HUES6 (cell line): ENCODE results near the gene CNTNAP2.
A peak's percentile ranks its signal among the peaks of the same experiment; 100 is the strongest.
"Not testable (repeated sequence)": the region's sequence is repeated elsewhere in the genome, so short reads cannot be mapped to it uniquely, and the experiment has no call there.

Experiments
- H3K27ac ChIP-seq: 2 replicates; pipeline ENCODE4 v1.7.0; 2013; ENCODE audit warnings: low read depth, mild to moderate bottlenecking, low read length, inconsistent platforms
- H3K27me3 ChIP-seq: 2 replicates; pipeline ENCODE4 v1.6.1; 2013; ENCODE audit warnings: low read length; ENCODE audit not compliant: control insufficient read depth, insufficient read depth
- H3K36me3 ChIP-seq: 2 replicates; pipeline ENCODE4 v1.6.1; 2013; ENCODE audit warnings: low read length; ENCODE audit not compliant: control insufficient read depth, insufficient read depth
- H3K4me1 ChIP-seq: 2 replicates; pipeline ENCODE4 v1.6.1; 2013; ENCODE audit warnings: low read length; ENCODE audit not compliant: control insufficient read depth, insufficient read depth
- H3K4me3 ChIP-seq: 2 replicates; pipeline ENCODE4 v1.5.1; 2013; ENCODE audit warnings: low read depth, low read length
- H3K9ac ChIP-seq: one replicate; pipeline ENCODE4 v1.6.1; 2013; ENCODE audit warnings: mild to moderate bottlenecking, low read length
- H3K9me3 ChIP-seq: 2 replicates; pipeline ENCODE4 v1.6.1; 2013; ENCODE audit warnings: low read depth, low read length; ENCODE audit not compliant: control insufficient read depth, insufficient read depth

Gene CNTNAP2

GRCh38 chr7:148298768-148299167 is 2182.2 kb downstream of the CNTNAP2 start:
- H3K9ac ChIP-seq, H3K4me1 ChIP-seq, H3K4me3 ChIP-seq, H3K36me3 ChIP-seq, H3K27ac ChIP-seq, H3K27me3 ChIP-seq, H3K9me3 ChIP-seq: not testable (repeated sequence)

GRCh38 chr7:148299350-148300276 is 2183.0 kb downstream of the CNTNAP2 start:
- H3K4me1 ChIP-seq: peaks cover 12% of the 10 kb centered on the region
- H3K9me3 ChIP-seq: no peaks in the 10 kb centered on the region; the same call in 1 of the 2 replicates
- H3K36me3 ChIP-seq: no peaks in the 10 kb centered on the region
- H3K27me3 ChIP-seq: no peaks in the 10 kb centered on the region
- H3K27ac ChIP-seq: no peak overlapping the region
- peak overlapping the region; percentile 26 for H3K9ac ChIP-seq
- no peak overlapping the region for H3K4me3 ChIP-seq

GRCh38 chr7:148302436-148302835 is 2185.8 kb downstream of the CNTNAP2 start:
- H3K4me1 ChIP-seq: peaks cover 14% of the 10 kb centered on the region

GRCh38 chr7:148303295-148304082 is 2186.9 kb downstream of the CNTNAP2 start:
- Histone ChIP-seq H3K4me1 (peaks cover 14% of the 10 kb centered on the region), H3K36me3 (no peaks in the 10 kb centered on the region), H3K27ac (no peak overlapping the region), H3K9me3 (no peaks in the 10 kb centered on the region; the same call in 1 of the 2 replicates), H3K4me3 (no peak overlapping the region), H3K27me3 (no peaks in the 10 kb centered on the region), H3K9ac (no peak overlapping the region)

More at GRCh38 chr7:148302436-148302835, 2185.8 kb downstream of the CNTNAP2 start:
- H3K9me3 ChIP-seq, H3K4me3 ChIP-seq, H3K36me3 ChIP-seq, H3K9ac ChIP-seq, H3K27me3 ChIP-seq, H3K27ac ChIP-seq: not testable (repeated sequence)

GRCh38 chr7:148304083-148304335 is 2187.4 kb downstream of the CNTNAP2 start:
- Histone ChIP-seq H3K4me3 (no peak overlapping the region), H3K9me3 (no peaks in the 10 kb centered on the region; the same call in 1 of the 2 replicates), H3K9ac (no peak overlapping the region), H3K27ac (no peak overlapping the region), H3K36me3 (no peaks in the 10 kb centered on the region), H3K27me3 (no peaks in the 10 kb centered on the region), H3K4me1 (peaks cover 14% of the 10 kb centered on the region)

GRCh38 chr7:148304456-148304855 is 2187.9 kb downstream of the CNTNAP2 start:
- H3K9me3 ChIP-seq: no peaks in the 10 kb centered on the region; the same call in 1 of the 2 replicates
- H3K27ac ChIP-seq: no peak overlapping the region
- H3K4me1 ChIP-seq: peaks cover 11% of the 10 kb centered on the region
- H3K36me3 ChIP-seq: no peaks in the 10 kb centered on the region
- H3K4me3 ChIP-seq: no peak overlapping the region
- H3K27me3 ChIP-seq: no peaks in the 10 kb centered on the region
- no peak overlapping the region for H3K9ac ChIP-seq

DNA sequence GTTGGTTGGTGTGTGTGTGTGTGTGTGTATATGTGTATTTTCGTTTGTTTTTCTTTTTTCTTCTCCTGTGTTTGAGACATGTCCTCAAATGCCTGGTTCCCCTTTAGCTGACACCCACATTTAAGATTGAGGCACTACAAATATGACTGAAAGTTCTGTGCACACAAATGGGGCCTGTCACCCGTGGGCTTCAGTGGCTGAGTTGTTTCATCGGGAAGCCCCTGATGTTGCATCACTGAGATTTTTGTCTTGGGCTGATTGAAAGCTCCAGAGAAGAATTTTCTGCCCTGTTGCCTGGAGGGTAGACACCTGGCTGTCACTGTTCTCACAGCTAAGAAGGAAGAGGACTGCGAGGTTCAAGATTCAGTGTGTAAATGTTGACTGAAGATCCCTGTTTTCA is 2190.2 kb downstream of the CNTNAP2 start:
- Histone ChIP-seq H3K27me3 (no peaks in the 10 kb centered on the region), H3K9me3 (no peaks in the 10 kb centered on the region; the same call in 1 of the 2 replicates)

GRCh38 chr7:148318102-148318811 is 2201.7 kb downstream of the CNTNAP2 start:
- Histone ChIP-seq H3K27ac (peak overlapping the region; percentile 72; the same call in 1 of the 2 replicates), H3K9ac (peak overlapping the region; percentile 76), H3K4me3 (no peak overlapping the region; the same call in 1 of the 2 replicates), H3K27me3 (no peaks in the 10 kb centered on the region), H3K4me1 (peaks cover 33% of the 10 kb centered on the region), H3K36me3 (no peaks in the 10 kb centered on the region), H3K9me3 (peaks cover 11% of the 10 kb centered on the region)

More for the DNA sequence above, 2190.2 kb downstream of the CNTNAP2 start:
- no peak overlapping the region for H3K9ac ChIP-seq
- no peak overlapping the region for H3K27ac ChIP-seq
- H3K36me3 ChIP-seq: no peaks in the 10 kb centered on the region
- H3K4me1 ChIP-seq: peaks cover 8% of the 10 kb centered on the region
- H3K4me3 ChIP-seq: no peak overlapping the region

- H3K36me3 ChIP-seq: no peaks in the 10 kb centered on the region
- H3K4me1 ChIP-seq: peaks cover 33% of the 10 kb centered on the region
- no peaks in the 10 kb centered on the region for H3K27me3 ChIP-seq
- H3K9ac ChIP-seq: peak overlapping the region; percentile 76
- peaks cover 10% of the 10 kb centered on the region for H3K9me3 ChIP-seq
- no peak overlapping the region for H3K4me3 ChIP-seq
- H3K27ac ChIP-seq: peak overlapping the region; percentile 72; the same call in 1 of the 2 replicates
Observed at GRCh38 chr7:148318838-148319237, 2202.2 kb downstream of the CNTNAP2 start.

DNA sequence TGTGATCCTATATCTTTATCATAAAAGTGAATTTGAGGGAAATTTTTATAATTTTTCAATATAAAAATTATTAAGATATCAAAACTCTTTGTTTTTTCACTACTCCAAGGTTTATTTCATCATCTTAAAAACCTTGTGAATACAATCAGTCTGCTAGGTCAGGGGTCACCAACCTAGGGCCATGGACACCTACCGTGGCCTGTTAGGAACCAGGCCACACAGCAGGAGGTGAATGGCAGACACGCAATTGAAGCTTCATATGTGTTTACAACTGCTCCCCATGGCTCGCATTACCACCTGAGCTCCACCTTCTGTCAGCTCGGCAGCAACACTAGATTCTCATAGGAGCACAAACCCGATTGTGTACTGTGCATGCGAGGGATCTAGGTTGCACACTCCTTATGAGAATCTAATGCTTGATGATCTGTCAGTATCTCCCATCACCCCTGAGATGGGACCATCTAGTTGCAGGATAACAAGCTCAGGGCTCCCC is 2202.8 kb downstream of the CNTNAP2 start:
- Histone ChIP-seq H3K4me1 (peaks cover 33% of the 10 kb centered on the region), H3K4me3 (no peak overlapping the region), H3K9ac (no peak overlapping the region), H3K27ac (no peak overlapping the region; the same call in 1 of the 2 replicates), H3K9me3 (peaks cover 9% of the 10 kb centered on the region), H3K27me3 (no peaks in the 10 kb centered on the region), H3K36me3 (no peaks in the 10 kb centered on the region)
